GM21723 (cell line): ENCODE results near the gene KIAA0232.
"Not testable (repeated sequence)": the region's sequence is repeated elsewhere in the genome, so short reads cannot be mapped to it uniquely, and the experiment has no call there.

ENCODE experiments used
- ATAC-seq: cut with Tn5 transposase; IDR thresholded peaks from one replicate; pipeline ENCODE4 v1.9.1; 2021; ENCODE audit warnings: mild to moderate bottlenecking, moderate library complexity; ENCODE audit not compliant: unreplicated experiment

KIAA0232 gene

GRCh38 chr4:6775746-6776145, 6.8 kb upstream of the KIAA0232 start:
- no peak for ATAC-seq

DNA sequence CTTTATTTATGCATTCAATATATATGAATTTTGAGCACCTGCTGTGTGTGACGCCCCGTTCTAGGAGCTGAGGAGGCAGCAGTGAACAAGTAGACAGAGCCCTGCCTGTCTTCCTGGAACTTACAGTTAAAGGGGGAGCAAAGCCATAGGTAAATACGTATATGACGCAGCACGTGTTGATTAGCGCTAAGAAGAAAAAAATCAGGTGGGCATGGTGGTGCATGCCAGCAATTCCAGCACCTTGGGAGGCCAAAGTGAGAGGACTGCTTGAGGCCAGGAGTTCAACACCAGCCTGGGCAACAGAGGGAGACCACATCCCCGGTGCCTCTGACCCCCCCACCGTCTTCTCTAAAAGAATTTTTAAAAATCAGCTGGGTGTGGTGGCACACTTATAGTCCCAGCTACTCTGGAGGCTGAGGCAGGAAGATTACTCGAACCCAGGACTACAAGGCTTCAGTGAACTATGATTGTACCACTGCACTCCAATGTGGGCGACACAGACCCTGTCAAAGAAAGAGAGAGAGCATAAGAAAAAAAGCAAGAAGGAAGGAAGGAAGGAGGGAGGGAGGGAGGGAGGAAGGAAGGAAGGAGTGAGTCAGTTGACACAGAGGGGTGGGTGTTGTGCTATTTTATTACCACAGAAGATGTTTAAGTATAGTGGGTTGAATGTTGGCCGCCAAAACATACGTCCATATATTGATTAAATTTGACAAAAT, 5.4 kb upstream of the KIAA0232 start:
- no peak for ATAC-seq

- no peak for ATAC-seq
Observed at GRCh38 chr4:6777636-6778281, 4.8 kb upstream of the KIAA0232 start.

DNA sequence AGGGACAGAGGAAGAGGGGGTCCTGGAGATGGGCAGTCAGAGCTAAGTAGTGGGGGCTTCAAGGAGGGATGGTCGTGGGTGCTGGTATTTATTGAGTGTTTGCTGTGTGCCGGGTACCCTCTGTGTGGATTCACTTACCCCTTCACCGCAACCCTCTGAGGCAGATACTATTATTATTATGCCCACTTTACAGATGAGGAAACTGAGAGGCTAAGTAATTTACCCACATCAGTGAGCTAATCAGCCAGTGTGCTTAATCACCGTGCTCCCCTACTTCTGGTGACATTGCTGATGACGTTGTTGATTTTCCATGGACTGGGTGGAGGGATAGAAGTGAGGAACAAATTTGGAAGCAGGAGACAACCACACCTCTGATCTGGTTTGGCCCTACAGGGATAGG, 4.1 kb upstream of the KIAA0232 start:
- ATAC-seq = no peak

- no peak for ATAC-seq
Observed at GRCh38 chr4:6779667-6780565, 2.6 kb upstream of the KIAA0232 start.

- no peak for ATAC-seq
Observed at GRCh38 chr4:6781113-6781512, 1.4 kb upstream of the KIAA0232 start.

DNA sequence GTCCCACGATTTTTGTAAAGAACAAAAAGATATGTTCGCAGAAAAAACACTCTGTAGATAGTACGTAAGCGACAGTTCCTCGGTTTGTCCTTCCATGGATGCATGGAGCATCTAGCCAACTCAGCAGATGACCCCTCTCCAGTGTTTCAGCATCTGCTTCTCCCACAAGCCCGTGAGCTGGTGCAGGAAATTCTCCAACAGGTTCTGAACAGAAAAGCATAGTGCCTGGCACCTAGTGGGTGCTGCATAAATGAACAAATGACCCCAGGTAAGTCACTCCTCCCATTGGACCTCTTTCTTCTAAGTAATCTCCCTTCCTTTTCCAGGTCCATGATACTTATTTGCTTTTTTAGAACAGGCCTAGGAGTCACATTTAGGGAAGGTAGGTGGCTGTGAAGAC, 966 bp upstream of the KIAA0232 start:
- no peak for ATAC-seq

GRCh38 chr4:6782846-6783110, 251 bp downstream of the KIAA0232 start:
- ATAC-seq = peak; percentile 23

DNA sequence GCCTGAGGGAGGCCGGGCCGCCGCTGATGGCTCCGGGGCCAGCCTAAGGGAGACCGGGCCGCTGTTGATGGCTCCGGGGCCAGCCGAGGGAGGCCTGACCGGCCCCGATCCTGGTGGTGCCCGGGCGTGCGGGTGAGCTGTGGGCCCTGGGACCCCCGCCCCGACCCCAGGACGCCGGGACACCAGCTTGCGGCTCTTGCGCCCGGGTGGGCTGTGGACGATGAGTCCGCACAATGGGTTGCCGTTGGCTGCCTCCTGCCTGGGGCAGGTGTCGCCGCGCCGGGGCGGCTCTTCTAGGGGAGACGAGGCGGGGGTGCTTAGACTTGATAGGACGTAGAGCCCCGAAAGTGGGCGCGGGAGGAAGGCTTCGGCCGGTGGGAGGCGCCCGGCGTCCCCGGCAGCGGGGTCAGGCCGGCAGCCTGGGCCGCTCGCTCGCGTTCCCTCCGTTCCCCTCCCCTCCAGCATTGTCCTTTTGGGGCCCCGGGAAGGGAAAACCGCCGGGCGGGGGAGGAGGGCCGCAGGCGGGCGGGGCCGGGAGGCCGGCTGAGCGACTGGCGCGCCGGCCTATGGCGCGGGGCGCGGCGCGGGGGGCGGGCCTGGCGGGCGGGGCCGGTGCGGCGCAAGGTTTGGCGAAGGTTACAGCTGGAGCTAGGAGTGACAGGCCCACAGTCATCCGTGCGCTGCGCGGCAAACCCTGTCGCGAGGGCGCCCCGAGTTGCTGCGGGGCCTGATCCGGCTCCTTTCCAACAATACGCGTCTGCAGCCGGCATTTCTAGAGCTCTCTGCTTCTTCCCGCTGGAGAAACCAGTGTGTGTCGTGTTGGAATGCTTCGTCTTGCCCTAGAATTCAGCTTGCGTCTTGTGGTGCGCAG, 819 bp downstream of the KIAA0232 start:
- peak; percentile 79 for ATAC-seq

DNA sequence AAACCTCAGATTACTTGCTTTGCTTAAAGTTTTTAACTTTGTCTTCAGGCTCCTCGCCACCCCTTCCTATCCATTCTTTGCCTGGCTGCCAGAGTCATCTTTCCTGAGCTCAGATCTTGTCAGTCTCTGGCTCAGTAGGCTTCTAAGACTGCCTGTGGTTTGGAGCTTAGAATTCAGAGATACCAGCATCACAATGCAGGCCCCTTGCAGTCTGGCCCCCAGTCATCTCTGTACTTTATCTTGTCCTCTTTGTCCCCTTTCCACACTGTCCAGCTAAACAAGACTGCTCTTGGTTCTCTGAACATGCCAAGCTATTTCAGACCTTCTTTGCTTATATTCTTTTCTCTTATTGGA, 3.0 kb downstream of the KIAA0232 start:
- no peak for ATAC-seq

- no peak for ATAC-seq
Observed at GRCh38 chr4:6788123-6788522, 5.6 kb downstream of the KIAA0232 start.

GRCh38 chr4:6791245-6791644, 8.7 kb downstream of the KIAA0232 start:
- ATAC-seq = not testable (repeated sequence)

DNA sequence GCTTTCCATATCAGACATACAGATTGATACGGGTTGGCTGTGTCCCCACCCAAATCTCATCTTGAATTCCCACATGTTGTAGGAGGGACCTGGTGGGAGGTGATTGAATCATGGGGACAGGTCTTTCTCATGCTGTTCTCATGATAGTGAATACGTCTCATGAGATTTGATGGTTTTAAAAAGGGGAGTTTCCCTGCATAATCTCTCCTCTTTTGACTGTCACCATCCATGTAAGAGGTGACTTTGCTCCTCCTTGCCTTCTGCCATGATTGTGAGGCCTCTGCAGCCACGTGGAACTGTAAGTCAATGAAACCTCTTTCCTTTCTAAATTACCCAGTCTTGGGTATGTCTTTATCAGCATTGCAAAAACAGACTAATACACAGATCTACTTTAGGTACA, 9.3 kb downstream of the KIAA0232 start:
- ATAC-seq = not testable (repeated sequence)

GRCh38 chr4:6794189-6794588, 11.7 kb downstream of the KIAA0232 start:
- ATAC-seq = no peak

DNA sequence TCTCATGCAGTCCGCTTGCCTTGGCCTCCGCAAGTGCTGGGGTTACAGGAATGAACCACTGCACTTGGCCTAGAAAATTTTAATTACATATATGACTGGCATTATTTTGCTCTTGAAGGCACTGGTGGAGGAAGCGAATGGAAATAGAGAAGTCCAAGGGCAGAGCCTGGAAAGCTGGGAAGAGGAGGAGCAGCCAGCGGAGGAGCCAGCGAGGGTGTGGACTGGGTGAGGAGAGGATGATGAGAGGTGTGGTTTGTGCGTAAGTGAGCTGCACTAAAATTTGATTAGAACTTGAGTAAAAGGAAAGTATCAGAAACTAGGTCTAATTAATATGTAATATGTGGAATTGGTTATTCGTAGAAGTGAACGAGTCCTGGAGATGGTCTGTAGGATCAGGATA, 13.3 kb downstream of the KIAA0232 start:
- no peak for ATAC-seq

DNA sequence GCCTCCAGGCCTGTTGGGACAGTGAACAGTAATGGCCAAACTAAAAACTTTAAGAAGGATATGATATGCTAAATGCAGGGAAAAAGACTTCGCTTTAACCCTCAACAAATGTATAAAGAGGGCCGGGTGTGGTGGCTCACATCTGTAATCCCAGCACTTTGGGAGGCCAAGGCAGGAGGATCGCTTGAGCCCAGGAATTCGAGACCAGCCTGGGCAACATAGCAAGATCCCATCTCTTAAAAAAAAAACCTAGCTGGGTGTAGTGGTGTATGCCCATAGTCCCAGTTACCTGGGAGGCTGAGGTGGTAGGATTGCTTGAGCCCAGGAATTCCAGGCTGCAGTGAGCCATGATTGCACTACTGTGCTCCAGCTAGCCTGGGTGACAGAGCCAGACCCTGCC, 14.8 kb downstream of the KIAA0232 start:
- not testable (repeated sequence) for ATAC-seq

- no peak for ATAC-seq
Observed at GRCh38 chr4:6799091-6799490, 16.6 kb downstream of the KIAA0232 start.

- no peak for ATAC-seq
Observed at GRCh38 chr4:6802025-6802424, 19.5 kb downstream of the KIAA0232 start.

- ATAC-seq = no peak
Observed at GRCh38 chr4:6802626-6803025, 20.1 kb downstream of the KIAA0232 start.

- no peak for ATAC-seq
Observed at GRCh38 chr4:6803246-6803645, 20.7 kb downstream of the KIAA0232 start.
